GM21717 (cell line): ENCODE measurements around the gene ATP9A.
"Not testable (repeated sequence)": the region's sequence is repeated elsewhere in the genome, so short reads cannot be mapped to it uniquely, and the experiment has no call there.

Experiments
- ATAC-seq: cut with Tn5 transposase; IDR thresholded peaks from one replicate; pipeline ENCODE4 v1.9.1; 2021; ENCODE audit warnings: mild to moderate bottlenecking, moderate library complexity; ENCODE audit not compliant: unreplicated experiment

ATP9A gene

GRCh38 chr20:51697096-51697826, 70.9 kb downstream of the ATP9A start:
- ATAC-seq: no peak

GRCh38 chr20:51696304-51697071, 71.7 kb downstream of the ATP9A start:
- ATAC-seq: no peak

GRCh38 chr20:51695574-51696303, 72.5 kb downstream of the ATP9A start:
- no peak for ATAC-seq

- ATAC-seq: no peak
Observed at GRCh38 chr20:51692806-51693400, 75.3 kb downstream of the ATP9A start.

- ATAC-seq: no peak
Observed at GRCh38 chr20:51691703-51692102, 76.5 kb downstream of the ATP9A start.

GRCh38 chr20:51688600-51689244, 79.5 kb downstream of the ATP9A start:
- ATAC-seq: no peak

GRCh38 chr20:51687630-51688029, 80.6 kb downstream of the ATP9A start:
- ATAC-seq: no peak

GRCh38 chr20:51687108-51687507, 81.1 kb downstream of the ATP9A start:
- ATAC-seq: no peak

GRCh38 chr20:51685494-51685893, 82.7 kb downstream of the ATP9A start:
- not testable (repeated sequence) for ATAC-seq

- ATAC-seq: no peak
Observed at GRCh38 chr20:51680067-51680749, 88.0 kb downstream of the ATP9A start.

- no peak for ATAC-seq
Observed at GRCh38 chr20:51679254-51679921, 88.8 kb downstream of the ATP9A start.

GRCh38 chr20:51678026-51678697, 90.0 kb downstream of the ATP9A start:
- no peak for ATAC-seq

GRCh38 chr20:51668947-51669346, 99.2 kb downstream of the ATP9A start:
- no peak for ATAC-seq

GRCh38 chr20:51668515-51668914, 99.7 kb downstream of the ATP9A start:
- no peak for ATAC-seq

- ATAC-seq: no peak
Observed at GRCh38 chr20:51667491-51667890, 100.7 kb downstream of the ATP9A start.

GRCh38 chr20:51667002-51667408, 101.2 kb downstream of the ATP9A start:
- no peak for ATAC-seq

GRCh38 chr20:51666126-51666525, 102.1 kb downstream of the ATP9A start:
- ATAC-seq: no peak

- ATAC-seq: no peak
Observed at GRCh38 chr20:51665543-51666118, 102.6 kb downstream of the ATP9A start.
